ENCODE data around the gene CCDC92. TPM values are rescaled to one million over a fixed set of nuclear protein-coding genes. Genes with fewer than 3 reads are reported as not detected.

The CCDC92 gene
- total and polyA plus RNA-seq, 10 of the 15 experiments (the other 5 are each of a cell fraction or from before 2014, with no cell fraction given), result 0.53 to 11.8 (median 4.2) TPM

- TF ChIP-seq, protein P1, sequence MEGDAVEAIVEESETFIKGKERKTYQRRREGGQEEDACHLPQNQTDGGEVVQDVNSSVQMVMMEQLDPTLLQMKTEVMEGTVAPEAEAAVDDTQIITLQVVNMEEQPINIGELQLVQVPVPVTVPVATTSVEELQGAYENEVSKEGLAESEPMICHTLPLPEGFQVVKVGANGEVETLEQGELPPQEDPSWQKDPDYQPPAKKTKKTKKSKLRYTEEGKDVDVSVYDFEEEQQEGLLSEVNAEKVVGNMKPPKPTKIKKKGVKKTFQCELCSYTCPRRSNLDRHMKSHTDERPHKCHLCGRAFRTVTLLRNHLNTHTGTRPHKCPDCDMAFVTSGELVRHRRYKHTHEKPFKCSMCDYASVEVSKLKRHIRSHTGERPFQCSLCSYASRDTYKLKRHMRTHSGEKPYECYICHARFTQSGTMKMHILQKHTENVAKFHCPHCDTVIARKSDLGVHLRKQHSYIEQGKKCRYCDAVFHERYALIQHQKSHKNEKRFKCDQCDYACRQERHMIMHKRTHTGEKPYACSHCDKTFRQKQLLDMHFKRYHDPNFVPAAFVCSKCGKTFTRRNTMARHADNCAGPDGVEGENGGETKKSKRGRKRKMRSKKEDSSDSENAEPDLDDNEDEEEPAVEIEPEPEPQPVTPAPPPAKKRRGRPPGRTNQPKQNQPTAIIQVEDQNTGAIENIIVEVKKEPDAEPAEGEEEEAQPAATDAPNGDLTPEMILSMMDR (IDR thresholded peaks at IDR 0.05 in 2 of 3, conservative IDR thresholded peaks at IDR 0.05 in 1 of 3; ENCODE audit: control insufficient read depth in 2 of 3, extremely low read depth in 1 of 3, insufficient read depth in 1 of 3, low read depth in 3 of 3, low read length in 3 of 3), result peak in 2 of 3 experiments; percentile 9 to 20; a peak in 1 of 6 replicates
- TF ChIP-seq RB1 (IDR thresholded peaks at IDR 0.05; ENCODE audit: borderline replicate concordance), result no peak
- WGBS (ENCODE audit: insufficient coverage, insufficient replicate concordance, low lambda C conversion rate, missing lambda C conversion rate), result 19% methylated on average over 13 of the region's 15 CpGs
- in situ Hi-C loops (cut with MboI) (no loop called here), intact Hi-C loops (cut with micrococcal nuclease; ENCODE audit: unreplicated experiment) (no loop called here)
- ATAC-seq (peak; percentile 31; the same call in 1 of the 3 replicates), DNase-seq (ENCODE audit: low read depth, low spot score) (no peak), FAIRE-seq (no peak)
- CTCF ChIA-PET, result interaction anchor here (0.8 to 1.0 kb wide), 2 partner anchors 55 to 86 kb away, joined by 3 read pairs; no protein-coding TSS in a partner anchor
- SMC1A ChIA-PET (ENCODE audit: uncharacterized antibody, unreplicated experiment), result no interaction called here
- H2AFZ ChIP-seq (ENCODE audit: control insufficient read depth, low read depth, low read length), result no peak overlapping the region
- H3K9me3 ChIP-seq (replicated peaks; ENCODE audit: control insufficient read depth, insufficient read depth, low read length), result no peaks in the 10 kb centered on the region
- RAD21 ChIA-PET (ENCODE audit: unreplicated experiment), result interaction anchor here (1.3 kb wide), 1 partner anchor 23 kb away, joined by 5 read pairs; no protein-coding TSS in a partner anchor
- H3K4me3 ChIP-seq, result no peak overlapping the region
- no peak overlapping the region for H3K4me2 ChIP-seq (ENCODE audit: control insufficient read depth, insufficient read depth)
- H3K79me2 ChIP-seq (ENCODE audit: control insufficient read depth, insufficient read depth, low read length), result no peaks in the 10 kb centered on the region
- H3K9ac ChIP-seq (ENCODE audit: control insufficient read depth, insufficient read depth, low read length), result no peak overlapping the region
- H3K27ac ChIP-seq (ENCODE audit: control insufficient read depth, insufficient read depth), result no peak overlapping the region
- H3K27me3 ChIP-seq (replicated peaks in 1 of 2; ENCODE audit: control insufficient read depth in 2 of 2, insufficient read depth in 2 of 2, low read length in 1 of 2), result peaks cover 0 to 1% of the 10 kb centered on the region in 2 experiments; a peak in 3 of 4 replicates
- no peaks in the 10 kb centered on the region for H3K4me1 ChIP-seq (ENCODE audit: control insufficient read depth, insufficient read depth, low read length)
- no TSS peak for BruUV-seq (replicated peaks)
- POLR2A ChIA-PET, result no interaction called here
- H4K20me1 ChIP-seq (ENCODE audit: control insufficient read depth, insufficient read depth), result no peaks in the 10 kb centered on the region
- no peaks in the 10 kb centered on the region for H3K36me3 ChIP-seq (ENCODE audit: control insufficient read depth in 2 of 2, insufficient read depth in 2 of 2, low read length in 1 of 2)
Measured at GRCh38 chr12:123928274-123928865, 44.3 kb downstream of the CCDC92 start.

DNA sequence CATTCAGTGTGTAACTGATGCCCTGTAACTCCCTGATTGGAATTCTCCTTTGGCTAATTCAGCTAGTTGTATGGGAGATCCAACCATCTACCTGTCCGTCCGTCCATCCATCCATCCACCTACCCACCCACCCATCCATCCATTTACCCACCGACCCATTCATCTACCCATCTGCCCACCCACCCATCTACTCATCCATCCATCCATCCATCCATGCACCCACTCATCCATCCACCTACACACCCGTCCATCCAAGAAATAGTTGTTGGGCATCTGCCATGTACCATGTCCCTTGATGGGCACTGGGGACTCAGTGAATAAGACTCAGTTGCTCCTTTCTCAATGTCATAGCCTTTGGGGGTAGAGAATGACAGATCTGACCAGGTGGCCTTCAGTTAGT lies 48.1 kb downstream of the CCDC92 start:
- no peaks in the 10 kb centered on the region for H3K36me3 ChIP-seq (ENCODE audit: control insufficient read depth in 2 of 2, insufficient read depth in 2 of 2, low read length in 1 of 2)
- FAIRE-seq, result no peak
- H3K27ac ChIP-seq (ENCODE audit: control insufficient read depth, insufficient read depth), result no peak overlapping the region
- H3K4me3 ChIP-seq, result no peak overlapping the region
- H4K20me1 ChIP-seq (ENCODE audit: control insufficient read depth, insufficient read depth), result no peaks in the 10 kb centered on the region
- BruUV-seq (replicated peaks), result no TSS peak
- H3K9me3 ChIP-seq (replicated peaks; ENCODE audit: control insufficient read depth, insufficient read depth, low read length), result no peaks in the 10 kb centered on the region
- WGBS (ENCODE audit: insufficient coverage, insufficient replicate concordance, low lambda C conversion rate, missing lambda C conversion rate), result 3% methylated on average over 4 of the region's 4 CpGs
- POLR2A ChIA-PET, result no interaction called here
- RAD21 ChIA-PET (ENCODE audit: unreplicated experiment), result no interaction called here
- no peak for ATAC-seq
- CTCF ChIA-PET, result interaction anchor here (0.6 to 1.5 kb wide), 2 partner anchors 14 to 426 kb away, joined by 3 to 4 read pairs; no protein-coding TSS in a partner anchor
- H3K27me3 ChIP-seq (replicated peaks in 1 of 2; ENCODE audit: control insufficient read depth in 2 of 2, insufficient read depth in 2 of 2, low read length in 1 of 2), result peaks cover 0 to 1% of the 10 kb centered on the region in 2 experiments; a peak in 2 of 4 replicates
- intact Hi-C loops (cut with micrococcal nuclease; ENCODE audit: unreplicated experiment) (no loop called here), in situ Hi-C loops (cut with MboI) (no loop called here)
- no peaks in the 10 kb centered on the region for H3K4me1 ChIP-seq (ENCODE audit: control insufficient read depth, insufficient read depth, low read length)
- no peak overlapping the region for H3K4me2 ChIP-seq (ENCODE audit: control insufficient read depth, insufficient read depth)
- H3K9ac ChIP-seq (ENCODE audit: control insufficient read depth, insufficient read depth, low read length), result no peak overlapping the region
- H3K79me2 ChIP-seq (ENCODE audit: control insufficient read depth, insufficient read depth, low read length), result no peaks in the 10 kb centered on the region
- H2AFZ ChIP-seq (ENCODE audit: control insufficient read depth, low read depth, low read length), result no peak overlapping the region
- no peak for DNase-seq (ENCODE audit: low read depth, low spot score)
- SMC1A ChIA-PET (ENCODE audit: uncharacterized antibody, unreplicated experiment), result no interaction called here
- TF ChIP-seq CBX5 (IDR thresholded peaks at IDR 0.05; ENCODE audit: low read depth) (no peak), HDAC2 (IDR thresholded peaks at IDR 0.05) (no peak), RELA (IDR thresholded peaks at IDR 0.05; ENCODE audit: borderline replicate concordance, partially characterized antibody) (no peak), ATF7 (IDR thresholded peaks at IDR 0.05; ENCODE audit: low read depth) (no peak), ZNF592 (IDR thresholded peaks at IDR 0.05) (no peak)

Data from GM12878 (cell line).